NCI-H526 (cell line): ENCODE measurements around the gene IGFL1.
A peak's percentile ranks its signal among the peaks of the same experiment; 100 is the strongest.
"Not testable (repeated sequence)": the region's sequence is repeated elsewhere in the genome, so short reads cannot be mapped to it uniquely, and the experiment has no call there.

Source experiments
- DNase-seq, 2 experiments: peaks; one replicate each; lab custom pipeline; 2025; lab: John Stamatoyannopoulos, UW

The IGFL1 gene

DNA sequence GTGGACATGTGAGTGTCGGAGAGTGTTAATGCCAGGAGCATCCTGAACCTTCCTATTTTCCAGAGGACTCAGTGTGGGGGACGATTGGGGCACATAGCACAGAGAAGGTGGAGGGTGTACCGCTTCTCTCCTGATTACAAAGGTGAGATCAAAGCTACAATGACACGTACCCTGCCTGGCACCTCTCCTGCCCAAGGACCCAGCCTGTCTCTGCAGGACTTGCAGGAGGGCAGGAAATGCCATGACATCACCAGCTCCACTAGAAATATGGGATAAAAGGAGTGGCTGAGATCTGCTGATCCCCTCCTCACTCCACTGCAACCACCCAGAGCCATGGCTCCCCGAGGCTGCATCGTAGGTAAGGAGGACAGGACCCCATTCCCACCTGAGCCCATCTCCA, at the start of gene IGFL1:
Gene IGFL1 (plus strand): TSS at position 301 of the 400 bp plus-strand sequence. CDS start 33 bp downstream, at position 334.
- DNase-seq, result no peak

DNA sequence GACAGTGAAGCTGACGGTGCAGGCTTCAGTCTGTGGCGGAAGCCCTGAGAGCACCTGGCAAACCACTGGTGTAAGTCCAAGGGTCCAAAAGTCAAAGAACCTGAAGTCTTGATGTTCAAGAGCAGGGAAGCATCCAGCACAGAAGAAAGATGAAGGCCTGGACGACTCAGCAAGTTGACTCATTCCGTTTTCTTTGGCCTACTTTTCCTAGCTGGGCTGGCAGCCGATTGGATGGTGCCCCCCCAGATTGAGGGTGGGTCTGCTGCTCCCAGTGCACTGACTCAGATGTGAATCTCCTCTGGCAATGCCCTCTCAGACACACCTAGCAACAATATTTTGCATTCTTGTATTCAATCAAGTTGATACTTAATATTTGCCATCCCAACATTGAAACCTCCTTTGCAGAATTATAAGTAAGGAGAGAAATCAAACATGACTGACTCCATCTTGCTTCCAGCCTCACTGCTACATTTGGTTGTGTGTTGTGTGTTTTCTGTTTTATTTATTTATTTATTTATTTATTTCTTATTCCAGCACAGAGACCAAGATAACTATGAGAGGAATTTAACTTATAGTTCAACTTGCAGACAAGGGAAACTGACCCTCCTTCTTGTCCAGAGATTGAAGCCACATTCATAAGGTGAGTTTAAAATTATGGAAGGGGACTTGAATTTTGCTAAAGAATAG, 48.7 kb upstream of the IGFL1 start:
- no peak for DNase-seq

DNA sequence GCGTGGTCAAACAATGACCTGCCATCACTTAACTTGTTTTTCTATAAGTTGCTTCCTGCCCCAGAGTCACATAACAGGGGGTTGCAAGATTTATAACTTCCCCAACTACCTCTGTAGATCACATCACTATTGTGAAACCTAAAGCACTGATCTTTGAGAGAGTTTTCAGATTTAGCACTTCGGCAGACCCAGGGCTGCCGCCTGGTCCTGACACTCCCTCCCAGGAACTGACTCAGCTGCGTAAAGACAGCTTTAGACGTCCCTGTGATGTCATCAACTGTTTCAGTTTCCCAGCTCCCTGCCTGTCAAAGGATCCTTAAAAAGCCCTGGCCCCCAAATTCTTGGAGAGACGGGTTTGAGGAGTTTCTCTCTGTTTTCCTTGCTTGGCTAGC, 48.2 kb upstream of the IGFL1 start:
- DNase-seq, result no peak

DNA sequence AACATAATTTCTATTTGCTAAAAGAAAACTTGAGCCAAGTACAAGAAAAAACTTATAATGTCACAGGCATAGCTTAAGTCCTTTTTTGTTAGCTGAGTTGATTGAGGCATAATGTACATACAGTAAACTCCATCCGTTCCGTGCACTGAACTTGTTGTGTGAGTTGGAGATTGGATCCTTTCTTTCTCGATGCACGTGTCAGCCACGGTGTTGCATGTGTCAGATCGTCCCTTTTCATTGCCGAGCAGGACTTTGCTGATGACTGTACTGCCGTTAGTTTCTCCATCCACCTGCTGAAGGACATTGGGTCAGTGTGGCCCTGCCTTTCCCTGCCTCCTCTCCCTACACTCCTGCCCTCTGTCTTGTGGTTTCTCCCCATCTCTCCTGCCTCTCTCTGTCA, 47.1 kb upstream of the IGFL1 start:
- DNase-seq, result no peak

DNA sequence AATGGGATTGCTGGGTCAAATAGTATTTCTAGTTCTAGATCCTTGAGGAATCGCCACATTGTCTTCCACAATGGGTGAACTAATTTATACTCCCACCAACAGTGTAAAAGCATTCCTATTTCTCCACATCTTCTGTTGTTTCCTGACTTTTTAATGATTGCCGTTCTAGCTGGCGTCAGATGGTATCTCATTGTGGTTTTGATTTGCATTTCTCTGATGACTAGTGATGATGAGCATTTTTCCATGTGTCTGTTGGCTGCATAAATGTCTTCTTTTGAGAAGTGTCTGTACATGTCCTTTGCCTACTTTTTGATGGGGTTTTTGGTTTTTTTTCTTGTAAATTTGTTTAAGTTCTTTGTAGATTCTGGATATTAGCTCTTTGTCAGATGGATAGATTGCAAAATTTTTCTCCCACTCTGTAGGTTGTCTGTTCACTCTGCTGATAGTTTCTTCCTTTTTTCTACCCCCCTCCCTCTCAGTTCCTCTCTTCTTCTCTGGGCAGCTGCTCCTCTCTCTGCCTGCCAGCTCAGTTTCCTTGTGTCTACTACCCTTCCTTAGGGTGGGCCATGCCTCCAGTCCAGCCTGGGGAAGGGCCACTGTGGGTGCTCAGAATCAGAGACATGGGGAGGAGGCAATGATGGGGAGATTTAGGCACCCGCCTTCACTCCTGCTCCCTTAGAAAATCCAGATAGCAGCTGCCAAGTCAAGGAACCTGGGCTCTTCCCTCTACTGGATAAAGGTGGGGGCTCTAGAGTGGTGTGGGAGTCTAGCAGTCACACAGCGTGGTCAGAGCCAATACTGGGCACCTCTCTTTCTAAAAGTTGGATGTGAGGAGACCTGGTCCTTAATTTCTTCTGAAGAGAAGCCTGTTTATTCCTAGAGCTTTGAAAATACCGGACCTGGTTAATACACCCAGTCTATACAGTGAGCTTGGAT, 44.5 kb upstream of the IGFL1 start:
- peak; percentile 52 to 59 for DNase-seq

DNA sequence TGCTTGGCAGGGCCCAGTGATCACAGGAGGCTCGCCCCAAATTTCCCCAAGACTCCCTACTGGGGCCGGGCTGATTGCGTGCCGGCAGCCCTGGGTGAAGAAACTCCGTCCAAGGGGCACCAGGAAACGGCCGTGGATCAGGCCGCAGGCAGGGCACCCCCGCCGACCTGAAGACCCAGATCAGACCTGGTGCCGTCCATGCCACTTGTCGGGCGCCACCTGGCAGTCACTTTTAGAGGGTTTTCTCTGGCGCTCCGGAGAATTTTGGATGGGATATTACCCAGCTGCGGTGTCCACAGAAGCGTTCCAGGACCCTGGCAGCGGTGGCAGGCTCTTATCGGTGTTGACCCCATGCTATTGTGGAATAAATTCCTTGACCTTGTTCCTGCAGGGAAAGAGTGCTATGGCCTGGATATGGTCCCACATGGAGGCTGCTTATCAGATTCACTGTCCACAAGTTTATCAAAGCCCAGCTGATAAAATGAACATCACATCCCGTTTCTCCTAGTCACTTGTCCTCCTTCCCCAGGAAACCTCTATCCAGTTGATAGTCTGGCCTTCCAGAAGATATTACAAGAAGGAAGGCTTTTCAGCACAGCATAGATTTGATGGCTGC, 43.3 kb upstream of the IGFL1 start:
- DNase-seq, result no peak

DNA sequence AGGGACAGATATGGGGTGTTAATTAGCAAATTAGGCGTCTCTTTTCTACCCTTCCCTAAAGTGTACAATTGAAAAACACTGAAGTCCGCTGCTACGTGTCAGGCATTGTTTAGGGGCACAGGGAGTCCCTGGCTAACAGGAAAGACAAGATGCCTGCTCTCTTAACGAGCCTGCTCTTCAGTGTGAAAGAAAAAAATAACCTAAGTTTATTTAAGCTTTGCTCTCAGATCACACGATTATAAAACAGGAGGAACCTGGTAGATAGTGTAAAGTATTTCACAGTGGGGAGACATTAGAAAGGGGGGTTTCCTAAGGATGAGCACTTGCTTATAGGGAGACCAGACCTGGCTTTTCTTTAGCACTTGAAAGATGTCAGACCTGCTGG, 42.8 kb upstream of the IGFL1 start:
- DNase-seq, result no peak

DNA sequence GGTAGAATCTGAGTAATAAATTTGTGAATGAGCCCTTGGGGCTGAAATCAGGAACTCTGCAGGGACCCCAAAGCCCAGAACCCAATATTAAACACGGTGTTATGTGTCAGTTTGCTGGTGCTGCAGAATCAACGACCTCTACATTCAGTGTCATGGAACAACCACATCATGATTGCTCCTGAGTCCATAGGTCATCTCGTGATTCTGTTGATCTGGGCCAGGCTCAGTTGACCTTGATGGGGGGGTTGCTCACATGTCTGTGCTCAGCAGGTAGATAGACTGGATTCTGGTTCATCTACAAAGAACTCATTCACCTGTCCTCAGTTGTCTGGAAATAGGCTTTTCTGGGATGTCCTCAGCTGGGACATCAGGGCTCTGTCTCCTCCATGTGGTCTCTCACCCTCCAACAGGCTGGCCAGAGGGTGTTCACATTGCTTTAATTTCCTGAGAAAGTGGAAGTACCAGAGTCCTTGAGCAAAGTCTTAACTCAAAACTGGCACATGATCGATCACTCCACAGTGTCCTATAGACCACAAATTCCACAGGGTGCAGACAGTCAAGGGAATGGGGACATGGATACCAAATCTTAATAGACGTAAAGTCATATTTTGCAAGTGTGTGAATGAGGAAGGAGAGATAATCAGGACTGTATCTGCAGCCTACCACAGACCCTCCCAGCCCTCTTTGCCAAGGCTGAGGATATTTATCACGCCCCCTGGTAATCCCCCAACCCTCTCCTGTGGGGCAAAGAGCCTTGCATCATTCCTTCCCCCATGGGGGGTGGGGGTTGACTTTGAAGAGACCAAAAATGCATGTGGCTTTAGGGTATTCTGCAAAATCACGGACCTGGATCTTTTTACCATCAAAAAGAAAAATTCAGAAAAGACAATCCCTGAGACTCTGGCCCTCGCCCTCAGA, 39.3 kb upstream of the IGFL1 start:
- DNase-seq, result no peak

DNA sequence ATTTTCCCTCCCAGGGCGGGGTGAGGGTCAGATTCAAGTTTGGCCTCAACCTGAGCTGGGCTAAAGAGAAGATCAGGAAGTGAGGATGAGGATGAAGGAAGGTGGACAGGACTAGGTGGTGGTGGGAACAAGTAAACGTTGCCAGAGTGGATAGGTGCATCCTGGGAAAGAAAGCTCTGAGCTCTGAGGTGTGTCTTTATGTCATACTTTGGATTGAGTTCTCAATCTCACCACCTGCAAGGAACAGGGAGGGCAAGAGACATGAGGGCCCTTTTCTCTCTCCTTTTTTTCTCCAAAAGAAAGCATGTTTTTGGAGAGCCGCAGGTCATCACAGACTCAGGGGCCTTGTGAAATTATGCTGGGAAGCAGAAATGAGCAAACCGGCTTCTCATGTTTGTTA, 38.2 kb upstream of the IGFL1 start:
- no peak for DNase-seq

DNA sequence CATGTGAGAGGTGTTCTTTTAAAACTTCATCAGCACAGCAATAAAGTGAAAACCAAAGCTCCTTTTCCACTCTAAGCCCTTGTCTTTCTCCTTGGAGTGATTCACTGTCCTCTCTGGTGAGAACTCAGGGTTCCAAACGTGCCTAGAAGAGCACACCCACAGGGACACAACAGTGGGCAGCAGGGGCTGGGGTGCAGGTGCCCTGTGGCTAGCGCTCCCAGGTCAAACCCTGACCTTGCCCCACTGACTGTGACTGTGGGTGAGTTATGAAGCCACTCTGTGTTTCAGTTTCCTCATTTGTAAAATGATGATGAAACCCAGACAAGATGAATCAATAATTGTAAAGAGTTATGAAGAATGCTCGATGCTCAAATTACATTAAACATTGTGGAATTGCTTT, 37.6 kb upstream of the IGFL1 start:
- no peak for DNase-seq

DNA sequence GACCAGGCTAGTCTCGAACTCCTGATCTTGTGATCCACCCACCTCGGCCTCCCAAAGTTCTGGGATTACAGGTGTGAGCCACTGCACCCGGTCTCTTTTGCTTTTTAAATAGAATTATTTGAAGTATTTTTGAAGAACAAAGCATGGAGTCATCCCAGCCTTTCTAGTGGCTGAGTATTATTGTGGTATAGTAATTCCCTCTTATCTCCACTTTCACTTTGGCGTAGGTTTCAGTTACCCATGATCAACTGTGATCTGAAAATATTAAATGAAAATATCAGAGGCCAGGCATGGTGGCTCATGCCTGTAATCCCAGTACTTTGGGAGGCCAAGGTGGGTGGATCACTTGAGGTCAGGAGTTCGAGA, 36.9 kb upstream of the IGFL1 start:
- not testable (repeated sequence) for DNase-seq

DNA sequence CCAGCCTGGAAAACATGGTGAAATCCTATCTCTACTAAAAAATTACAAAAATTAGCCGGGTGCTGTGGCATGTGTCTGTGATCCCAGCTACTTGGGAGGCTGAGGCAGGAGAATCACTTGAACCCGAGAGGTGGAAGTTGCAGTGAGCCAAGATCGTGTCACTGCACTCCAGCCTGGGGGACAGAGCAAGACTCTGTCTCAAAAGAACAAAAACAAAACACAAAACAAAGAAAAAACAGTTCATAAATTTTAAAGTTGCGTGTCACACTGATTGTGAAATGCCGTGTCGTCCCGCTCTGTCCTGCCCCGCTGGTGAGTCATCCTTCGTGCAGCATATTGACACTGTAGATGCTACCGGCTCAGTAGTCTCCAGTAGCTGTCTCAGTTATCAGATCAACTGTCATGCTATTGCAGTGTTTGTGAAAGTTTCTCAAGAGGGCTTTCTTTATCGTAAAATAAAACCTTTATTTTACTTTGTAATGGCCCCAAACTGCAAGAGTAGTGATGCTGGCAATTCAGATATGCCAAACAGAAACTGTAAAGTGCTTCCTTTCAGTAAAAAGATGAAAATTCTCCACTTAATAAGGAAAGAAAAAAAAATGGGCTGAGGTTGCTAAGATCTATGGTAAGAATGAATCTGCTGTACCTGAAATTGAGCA, 36.4 kb upstream of the IGFL1 start:
- DNase-seq, result no peak

DNA sequence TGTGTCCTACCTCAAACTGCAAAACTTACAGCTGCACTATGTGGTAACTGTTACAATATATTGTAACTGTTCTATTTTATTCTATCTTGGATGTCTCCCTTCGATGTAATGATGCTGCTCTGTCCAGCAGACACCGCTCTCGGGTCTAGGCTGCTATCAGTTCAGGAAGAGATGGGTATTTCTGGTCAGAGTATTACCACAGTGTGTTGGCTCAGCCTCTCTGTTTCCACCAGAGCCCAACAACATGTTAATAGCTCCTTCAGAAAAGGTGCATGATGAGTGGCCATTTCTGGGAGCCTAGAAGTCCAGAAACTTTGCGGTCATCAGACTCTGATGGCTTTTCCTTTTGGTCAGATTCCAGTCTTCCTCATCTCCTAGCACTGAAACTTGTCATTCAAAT, 35.9 kb upstream of the IGFL1 start:
- DNase-seq, result no peak

DNA sequence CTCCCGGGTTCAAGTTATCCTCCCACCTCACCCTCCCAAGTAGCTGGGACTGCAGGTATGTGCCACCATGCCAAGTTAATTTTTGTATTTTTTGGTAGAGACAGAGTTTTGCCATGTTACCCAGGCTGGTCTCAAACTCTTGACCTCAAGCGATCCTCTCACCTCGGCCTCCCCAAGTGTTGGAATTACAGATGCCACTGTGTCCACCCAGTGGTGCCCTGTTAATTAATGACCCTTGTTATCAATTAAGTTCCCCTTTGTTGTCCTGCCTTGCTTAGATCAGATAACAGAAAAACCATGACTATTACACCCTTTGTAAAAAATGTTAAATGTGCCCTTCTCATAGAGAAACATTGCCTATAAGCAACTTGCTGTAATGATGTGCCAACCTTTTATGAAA, 34.4 kb upstream of the IGFL1 start:
- no peak for DNase-seq

DNA sequence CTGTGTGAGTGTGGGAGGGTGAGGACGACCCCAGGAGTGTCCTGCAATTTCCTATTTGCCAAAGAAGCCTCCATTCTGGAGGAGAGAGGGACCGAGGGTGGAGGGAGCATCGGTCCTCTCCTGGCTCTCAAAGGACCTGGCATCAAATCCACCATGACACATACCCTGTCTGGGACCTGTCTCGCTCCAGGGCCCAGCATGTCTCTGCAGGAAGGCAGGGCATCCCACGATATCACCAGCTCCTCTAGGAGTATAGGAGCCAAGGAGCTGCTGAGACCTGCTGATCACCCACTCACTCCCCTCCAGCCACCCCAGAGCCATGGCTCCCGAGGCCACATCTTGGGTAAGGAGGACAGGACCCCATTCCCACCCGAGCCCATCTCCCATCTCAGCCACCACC, 33.6 kb upstream of the IGFL1 start:
- not testable (repeated sequence) for DNase-seq

DNA sequence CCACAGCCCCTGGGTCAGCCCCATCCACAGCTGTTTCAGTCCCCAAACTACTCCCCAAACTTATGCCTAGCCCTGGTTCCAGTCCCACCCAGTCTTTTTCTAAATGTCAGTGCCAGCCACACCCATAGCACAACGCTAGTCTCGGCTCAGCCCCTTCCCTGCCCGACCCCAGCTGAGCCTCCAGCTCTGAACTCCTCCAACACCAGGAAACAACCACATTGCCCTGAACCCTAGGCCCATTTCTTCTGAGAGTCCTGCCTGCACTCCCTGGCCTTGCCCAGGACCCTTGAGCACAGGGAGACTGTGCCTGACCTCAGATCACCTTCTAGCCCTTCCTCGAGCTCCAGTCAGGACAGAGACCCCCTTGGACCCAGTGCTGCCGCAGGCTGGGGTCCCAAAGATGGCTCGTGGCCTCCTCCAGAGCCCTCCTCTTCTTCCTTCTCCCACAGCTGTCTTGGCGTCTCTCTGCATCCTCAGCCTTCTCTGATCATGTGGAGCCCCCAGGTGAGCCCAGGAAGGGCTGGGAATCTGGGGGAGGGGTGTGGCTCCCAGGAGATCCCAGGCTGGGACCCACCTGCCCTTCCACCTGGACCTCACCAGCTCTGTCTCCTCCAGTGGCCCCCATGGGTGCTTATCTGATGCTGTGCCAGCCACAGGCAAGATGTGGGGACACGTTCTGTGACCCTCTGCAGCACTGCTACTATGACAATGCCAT, 33.0 kb upstream of the IGFL1 start:
- DNase-seq, result no peak

DNA sequence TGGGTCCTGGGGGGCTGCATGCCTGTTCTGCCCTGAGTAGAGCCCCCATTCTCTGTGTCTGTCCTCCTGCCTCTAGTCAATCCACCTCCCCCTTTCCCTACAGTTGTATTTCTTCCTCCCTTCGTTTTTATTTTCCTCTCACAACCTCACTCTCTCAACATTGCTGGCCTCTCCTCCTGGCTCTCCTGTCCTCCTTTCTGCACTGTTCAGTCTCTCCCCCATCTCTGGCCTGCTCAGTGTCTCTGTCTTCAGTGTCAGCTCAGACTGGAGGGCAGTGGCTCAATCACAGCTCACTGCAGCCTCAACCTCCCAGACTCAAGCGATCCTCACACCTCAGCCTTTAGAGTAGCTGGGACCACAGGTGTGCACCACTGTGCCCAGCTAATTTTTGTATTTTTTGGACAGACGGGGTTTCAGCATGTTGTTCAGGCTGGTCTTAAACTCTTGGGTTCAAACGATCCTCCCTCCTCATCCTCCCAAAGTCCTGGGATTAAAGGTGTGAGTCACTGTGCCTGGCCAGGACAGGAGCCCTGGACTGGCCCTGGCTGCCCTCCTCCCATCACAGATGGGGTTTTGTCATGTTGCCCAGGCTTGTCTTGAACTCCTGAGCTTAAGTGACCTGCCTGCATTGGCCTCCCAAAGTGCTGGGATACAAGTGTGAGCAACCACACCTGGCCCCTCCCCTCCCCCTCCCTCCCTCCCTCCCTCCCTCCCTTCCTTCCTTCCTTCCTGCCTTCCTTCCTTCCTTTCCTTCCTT, 32.0 kb upstream of the IGFL1 start:
- DNase-seq, result no peak

DNA sequence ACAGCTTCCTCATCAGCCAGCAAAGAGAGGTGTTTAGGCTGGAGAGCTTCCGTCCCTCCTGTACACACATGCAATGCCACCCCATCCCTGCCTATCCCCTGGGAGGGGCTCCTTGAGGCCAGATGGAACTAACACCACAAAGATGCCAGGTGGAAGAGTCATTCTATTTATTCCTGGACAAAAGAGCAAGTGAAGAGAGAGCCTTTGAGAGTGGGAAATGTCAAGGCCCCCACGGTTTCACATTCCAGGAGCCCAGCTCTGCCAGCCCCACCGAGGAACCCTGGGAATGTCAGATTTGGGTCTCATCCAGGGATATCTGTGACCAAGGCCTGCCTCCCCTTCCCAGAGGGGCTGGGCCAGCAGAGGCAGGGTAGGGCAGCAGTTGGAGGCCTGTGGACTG, 30.8 kb upstream of the IGFL1 start:
- DNase-seq, result no peak

DNA sequence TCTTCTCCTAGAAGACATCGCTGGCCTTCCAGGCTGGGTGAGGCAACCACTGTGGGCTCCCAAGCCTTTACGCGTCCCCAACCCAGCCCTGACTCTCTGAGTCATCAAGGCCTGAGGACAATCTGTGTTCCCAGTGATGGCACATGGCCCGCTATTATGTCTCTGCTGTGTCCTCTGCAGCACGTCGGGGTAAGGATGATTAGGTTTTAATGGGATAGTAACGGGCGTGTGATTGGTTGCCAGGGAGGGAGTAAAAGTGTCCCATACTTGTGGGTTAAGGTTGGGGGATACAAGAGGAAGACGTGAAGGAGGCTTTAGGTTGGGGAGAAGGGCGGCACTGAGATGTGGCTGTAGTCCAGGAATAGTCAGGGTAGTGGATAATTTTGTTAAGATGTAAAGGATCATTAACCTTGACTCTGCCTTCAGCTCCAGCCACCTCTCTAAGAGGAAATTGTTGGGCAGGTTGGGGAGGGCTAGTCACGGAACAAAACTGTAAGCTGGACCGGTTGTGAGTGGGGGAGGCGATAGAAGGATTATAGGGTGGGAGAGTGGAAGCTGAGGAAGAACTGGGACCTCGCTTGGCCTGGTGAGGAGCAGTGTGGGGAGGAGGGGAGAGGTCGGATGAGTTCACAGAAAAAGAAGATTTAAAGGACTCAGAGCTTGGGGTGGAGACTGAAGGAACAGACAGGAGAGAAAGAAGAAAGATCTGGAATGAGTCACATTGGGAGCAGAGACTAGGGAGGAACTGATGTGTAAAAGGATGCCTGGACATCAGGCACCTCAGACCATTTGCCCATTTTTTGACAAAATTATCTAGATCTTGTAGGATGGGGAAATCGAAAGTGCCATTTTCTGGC, 27.9 kb upstream of the IGFL1 start:
- DNase-seq, result no peak
